HT-29 (cell line): Measurements from ENCODE around the gene SEL1L3. TPM values are rescaled to one million over a fixed set of nuclear protein-coding genes. Genes with fewer than 3 reads are reported as not detected.

ENCODE experiments used
- DNase-seq: peaks from one replicate; pipeline ENCODE4 v3.0.0-alpha.2; 2015; ENCODE audit warnings: low spot score
- total RNA-seq: library from RNA; depleted of rRNA; stranded (reverse); fragments of >200 nt; shearing (Covaris generic); gene quantifications from 2 replicates; pipeline ENCODE4 v1.2.3, GENCODE V29; 2014

The SEL1L3 gene
- total RNA-seq, 1 experiment from 2014 or later, result 55.9 TPM

GRCh38 chr4:25818371-25818871, 44.4 kb downstream of the SEL1L3 start:
- no peak for DNase-seq

GRCh38 chr4:25817059-25817681, 45.6 kb downstream of the SEL1L3 start:
- DNase-seq, result no peak

- DNase-seq, result no peak
These were observed 46.2 kb downstream of the SEL1L3 start for GRCh38 chr4:25816591-25817058.

DNA sequence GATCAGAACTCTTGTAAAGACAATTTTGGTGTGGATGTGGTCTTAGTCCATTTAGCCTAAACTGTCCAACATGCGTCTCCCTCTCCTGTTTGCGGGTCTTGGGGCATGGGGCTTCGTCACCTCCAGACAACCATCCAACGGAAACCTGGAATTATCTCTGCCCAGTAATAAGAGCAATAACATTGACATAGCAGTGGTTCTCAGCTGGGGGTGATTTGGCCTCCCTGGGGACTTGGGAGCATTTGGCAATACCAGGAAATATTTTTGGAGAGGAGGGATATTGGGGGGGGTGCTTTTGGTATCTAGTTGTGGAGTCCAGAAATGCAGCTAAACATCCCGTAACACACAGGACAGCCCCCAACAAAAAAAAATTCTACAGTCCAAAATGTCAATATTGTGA, 47.2 kb downstream of the SEL1L3 start:
- no peak for DNase-seq

DNA sequence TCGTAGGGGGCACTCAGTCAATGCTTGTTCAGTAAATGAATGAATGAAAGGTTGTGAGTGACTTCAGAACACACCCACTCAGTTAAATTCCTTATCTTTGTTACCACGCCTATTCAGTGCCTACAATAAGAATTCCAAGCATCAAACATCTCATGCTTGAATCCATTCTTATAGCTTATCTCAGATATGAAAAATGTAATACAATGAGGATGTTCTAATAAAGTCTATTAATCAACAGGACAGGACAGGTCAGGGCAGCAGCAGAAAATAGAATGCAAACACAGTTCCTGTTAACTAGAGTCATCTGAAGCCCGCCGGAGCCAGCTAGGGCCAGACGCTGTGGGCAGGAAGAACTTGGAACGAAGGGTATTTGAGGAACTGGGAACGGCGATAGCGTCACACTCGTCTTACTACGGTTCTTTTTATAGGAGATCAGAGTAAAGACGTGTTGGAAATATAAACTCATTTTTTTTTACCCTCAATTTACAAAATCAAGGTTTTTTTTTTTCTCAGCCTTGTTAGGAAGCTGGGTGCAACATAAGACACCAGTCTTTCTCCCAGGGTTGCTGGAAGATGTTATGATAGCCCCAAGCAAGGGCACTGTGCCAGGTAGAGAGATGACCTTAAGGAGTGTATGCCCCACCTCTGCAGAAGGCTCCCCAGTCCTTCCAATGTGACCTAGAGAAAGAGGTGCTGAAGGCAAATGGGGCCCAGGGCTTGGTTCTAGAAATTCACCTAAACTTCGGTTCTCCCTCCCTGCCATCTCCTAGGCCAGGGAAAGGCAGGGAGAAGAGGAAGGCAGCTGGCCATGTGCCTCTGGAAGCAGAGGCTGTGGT, 48.3 kb downstream of the SEL1L3 start:
- no peak for DNase-seq

- no peak for DNase-seq
These were observed 49.2 kb downstream of the SEL1L3 start for GRCh38 chr4:25813448-25814106.

DNA sequence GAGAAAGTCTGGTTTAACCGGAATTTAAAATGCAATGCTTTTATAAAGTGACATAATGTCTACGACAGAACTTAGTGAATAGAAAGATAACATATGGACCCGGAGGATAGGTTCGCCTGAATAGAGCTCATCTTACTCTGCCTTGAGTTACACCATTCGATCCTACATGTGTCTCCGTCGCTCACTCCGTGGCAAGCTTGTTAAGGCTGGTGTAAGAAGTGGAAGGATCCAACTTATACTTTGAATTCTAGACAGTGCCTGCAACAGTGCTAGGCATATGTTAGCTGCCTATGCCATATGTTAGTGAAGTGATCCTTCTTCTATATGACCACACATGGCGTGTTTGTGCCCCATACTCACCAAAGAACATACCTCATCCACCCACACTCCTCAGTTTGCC, 50.9 kb downstream of the SEL1L3 start:
- no peak for DNase-seq

- no peak for DNase-seq
These were observed 51.5 kb downstream of the SEL1L3 start for GRCh38 chr4:25811374-25811690.

DNA sequence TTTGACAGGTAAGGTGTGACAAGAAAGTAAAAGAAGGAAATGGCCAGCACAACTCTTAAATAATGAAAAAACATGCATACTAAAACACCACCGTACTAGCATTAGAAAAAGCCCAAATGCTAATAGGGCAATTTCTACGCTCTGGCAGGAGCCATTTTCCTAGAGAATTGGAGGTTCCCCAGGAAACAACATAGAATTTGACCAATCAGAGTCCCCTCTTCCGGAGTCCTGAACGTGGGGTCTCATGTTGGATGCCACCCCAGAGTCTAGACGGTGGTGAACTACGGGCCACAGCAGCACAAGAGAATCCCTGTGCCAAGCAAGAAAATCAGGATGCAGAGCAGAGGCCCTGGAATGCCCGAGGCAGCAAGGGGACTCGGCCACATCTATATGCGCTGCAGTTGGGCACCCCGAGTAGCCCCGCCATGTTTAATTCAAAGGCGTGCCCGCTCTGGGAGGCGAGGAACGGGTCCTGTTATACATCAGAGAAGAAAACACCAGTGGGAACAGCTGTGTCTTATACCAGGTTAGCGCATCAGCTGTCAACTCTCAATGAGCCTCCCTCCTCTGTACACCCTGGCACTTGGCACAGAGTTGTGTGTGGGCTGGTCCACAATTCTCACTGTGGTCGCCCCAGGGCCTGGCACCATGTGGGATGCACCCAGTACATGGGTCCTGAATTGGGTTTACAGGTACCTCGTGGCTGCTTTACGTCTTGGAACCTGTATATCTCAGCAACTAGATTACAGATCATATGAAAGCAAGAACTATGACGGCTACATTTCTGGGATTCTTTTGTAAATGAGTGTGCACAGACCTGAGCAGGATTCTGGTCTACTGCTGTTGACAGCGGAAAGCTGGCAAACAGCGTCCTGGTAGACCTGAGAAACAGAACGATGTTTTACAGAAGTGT, 52.1 kb downstream of the SEL1L3 start:
- no peak for DNase-seq

DNA sequence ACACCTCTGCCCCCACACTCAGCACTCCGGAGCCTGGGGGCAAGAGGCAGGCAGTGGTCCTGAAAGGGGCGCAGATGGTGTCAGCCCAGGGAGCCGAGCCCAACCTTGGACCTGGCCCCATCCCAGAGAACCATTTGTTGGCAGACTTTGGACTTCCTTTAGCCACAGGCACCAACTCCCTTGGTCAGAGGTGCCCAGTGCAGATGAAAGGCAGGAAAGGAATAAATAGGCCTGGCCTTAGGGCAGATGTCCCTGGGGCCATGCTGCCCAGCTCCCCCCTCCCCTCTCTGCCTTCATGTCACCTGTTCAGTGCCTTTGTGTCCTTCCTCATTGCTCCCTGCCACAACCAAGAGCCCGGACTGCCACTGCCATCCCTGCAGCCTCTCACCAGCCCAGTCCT, 52.8 kb downstream of the SEL1L3 start:
- DNase-seq, result no peak

DNA sequence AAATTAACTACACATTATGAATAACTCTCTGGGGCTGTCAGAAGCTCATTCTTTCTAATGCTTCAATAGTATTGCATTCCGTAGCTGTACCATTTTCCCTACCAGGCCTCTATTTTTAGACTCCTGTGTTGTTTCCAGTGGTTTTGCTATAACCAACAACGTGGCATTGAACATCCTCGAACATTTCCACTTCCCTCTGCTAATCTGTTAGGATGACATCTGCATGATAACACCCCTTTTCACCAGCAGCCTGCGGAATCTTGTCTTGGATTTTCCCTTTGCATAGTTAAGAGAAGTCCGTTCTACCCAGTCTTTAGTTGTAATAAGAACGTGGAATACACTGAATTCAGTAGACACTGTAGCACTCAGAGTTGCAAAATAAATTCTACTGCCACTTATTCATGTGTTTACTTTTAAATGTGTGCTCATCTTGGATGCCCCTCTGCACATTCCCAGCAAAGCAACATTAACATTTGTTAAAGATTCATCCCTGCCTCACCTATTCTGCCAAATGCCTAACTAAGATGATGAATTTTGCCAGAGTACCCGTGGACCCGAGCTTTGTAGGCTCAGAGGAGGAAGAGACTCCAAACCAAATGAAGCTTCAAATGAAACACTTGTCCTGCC, 55.6 kb downstream of the SEL1L3 start:
- DNase-seq, result no peak

DNA sequence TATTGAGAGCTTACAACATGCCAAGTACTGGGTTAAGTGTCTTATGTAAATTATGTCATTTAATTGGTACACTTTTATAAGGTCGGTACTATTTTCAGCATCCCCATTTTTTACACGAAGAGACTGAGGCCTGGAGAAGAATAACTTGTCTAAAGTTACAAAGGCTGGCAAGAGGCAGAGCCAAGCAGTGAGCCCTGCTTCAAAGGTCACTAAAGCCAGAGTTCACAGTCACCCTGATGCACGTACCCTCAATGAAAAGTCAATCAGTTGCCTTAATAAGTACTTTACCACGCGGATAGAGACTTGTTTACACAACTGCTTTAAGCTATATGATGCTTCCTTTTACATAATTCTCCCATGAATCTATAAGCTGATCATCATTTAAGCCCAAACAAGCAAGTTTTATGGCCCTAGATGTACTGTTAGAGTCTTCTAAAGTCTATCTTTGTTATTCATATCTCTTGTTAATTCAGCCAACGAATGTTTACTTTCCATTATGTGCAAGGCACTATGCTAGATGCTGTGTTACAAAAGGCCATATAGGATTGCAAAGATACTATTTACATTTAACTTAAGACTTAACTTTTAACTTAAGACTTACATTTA, 57.4 kb downstream of the SEL1L3 start:
- DNase-seq, result no peak

- no peak for DNase-seq
These were observed 59.0 kb downstream of the SEL1L3 start for GRCh38 chr4:25803720-25804225.

- DNase-seq, result no peak
These were observed 61.2 kb downstream of the SEL1L3 start for GRCh38 chr4:25801594-25801993.

- DNase-seq, result no peak
These were observed 62.5 kb downstream of the SEL1L3 start for GRCh38 chr4:25800245-25800644.

GRCh38 chr4:25799522-25799921, 63.3 kb downstream of the SEL1L3 start:
- no peak for DNase-seq

DNA sequence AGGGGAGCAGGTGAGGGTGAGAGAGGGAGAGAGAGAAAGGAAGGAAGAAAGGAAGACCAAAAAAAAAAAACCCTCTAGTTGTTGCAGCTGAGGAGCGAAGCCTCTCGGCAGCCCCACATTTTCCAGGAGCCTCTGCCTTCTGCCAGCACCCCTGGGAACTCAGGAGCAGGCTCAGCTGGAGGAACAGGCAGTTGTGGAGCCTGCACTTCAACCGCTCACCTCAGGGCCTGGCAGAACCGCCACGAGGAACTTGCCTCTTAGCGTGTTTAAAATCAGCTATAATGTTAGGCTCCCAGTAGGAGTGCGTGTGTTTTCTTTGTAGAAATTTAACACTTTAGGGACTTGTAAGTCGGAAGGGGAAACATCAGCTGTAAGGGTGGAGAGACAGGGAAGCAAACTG, 65.7 kb downstream of the SEL1L3 start:
- no peak for DNase-seq

DNA sequence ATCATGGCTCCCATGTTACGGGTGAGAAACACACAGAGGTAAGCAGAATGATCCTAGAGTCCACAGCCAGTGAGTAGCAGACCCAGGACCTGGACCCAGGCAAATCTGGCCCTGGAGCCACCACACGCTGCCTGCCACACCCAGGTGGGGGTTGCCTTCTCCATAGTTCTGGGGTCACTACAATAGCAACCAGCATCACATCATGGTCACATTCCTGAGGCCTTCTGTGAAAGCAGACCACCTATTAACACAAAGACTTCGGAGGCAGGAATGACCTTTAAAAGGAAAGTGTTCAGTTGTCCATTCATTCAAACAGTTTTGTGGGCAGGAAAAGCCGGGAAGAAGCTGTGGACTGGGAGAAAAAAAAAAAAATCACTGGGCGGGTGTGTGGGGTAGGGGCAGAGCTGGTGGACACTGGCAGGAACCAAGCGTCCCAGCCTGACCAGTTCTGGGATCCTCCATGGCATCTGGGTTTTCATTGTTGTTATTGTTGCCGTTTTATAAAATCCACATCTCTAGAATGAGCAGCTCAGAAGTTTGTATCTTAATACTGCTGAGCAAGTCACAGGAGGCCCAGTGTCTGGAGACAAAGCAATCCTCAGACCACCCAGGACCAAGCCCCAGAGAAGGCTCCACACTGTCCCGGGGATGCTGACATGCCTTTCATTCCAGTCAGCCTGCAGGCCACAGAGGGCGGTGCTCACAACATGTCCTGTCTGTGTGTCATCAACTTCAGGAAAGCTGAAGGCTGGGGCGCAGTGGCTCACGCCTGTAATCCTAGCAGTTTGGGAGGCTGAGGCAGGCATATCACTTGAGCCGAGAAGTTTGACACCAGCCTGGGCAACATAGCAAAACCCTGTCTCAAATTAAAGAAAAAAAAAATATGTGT, 67.0 kb downstream of the SEL1L3 start:
- DNase-seq, result no peak

DNA sequence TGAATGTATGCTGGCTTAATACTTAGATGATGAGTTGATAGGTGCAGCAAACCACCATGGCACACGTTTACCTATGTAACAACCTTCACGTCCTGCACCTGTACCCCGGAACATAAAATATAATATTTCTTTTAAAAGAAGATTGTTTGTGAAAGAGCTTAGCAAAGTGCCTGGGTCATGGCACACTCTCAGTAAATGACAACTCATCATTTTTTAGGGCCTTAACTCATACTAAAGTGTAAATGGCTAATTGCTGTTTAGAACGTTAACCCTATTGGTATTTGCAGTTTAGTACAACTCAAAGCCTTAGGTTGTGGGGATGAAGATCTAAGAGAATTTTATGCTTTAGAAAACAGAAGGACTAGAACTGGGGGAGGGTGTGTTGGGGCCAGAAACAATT, 67.7 kb downstream of the SEL1L3 start:
- no peak for DNase-seq
